Spleen (tissue), 11 donors: ENCODE results near the gene PLD5. TPM values are rescaled to one million over a fixed set of nuclear protein-coding genes. Genes with fewer than 3 reads are reported as not detected.

Experiments used
- DNase-seq: peaks from one replicate; pipeline ENCODE4 v3.0.0-alpha.2; 2020
- H3K27ac ChIP-seq, 8 donors: fragments of 200-600 bp; sonication (generic) in 7 of 8; 1 replicate in 4 of 8; 2 replicates in 4 of 8; pipeline versions ENCODE4 v1.5.0 to v1.8.0; 2016 to 2021; ENCODE audit warnings: inconsistent platforms in 4 of 8, mild to moderate bottlenecking in 4 of 8, moderate library complexity in 1 of 8
- H3K27me3 ChIP-seq, 7 donors: fragments of 200-600 bp; sonication (generic) in 6 of 7; replicated peaks in 1 of 7; 1 replicate in 4 of 7; 2 replicates in 3 of 7; pipeline versions ENCODE4 v1.5.0 to v1.8.0; 2016 to 2021; ENCODE audit warnings: inconsistent platforms in 3 of 7, mild to moderate bottlenecking in 1 of 7
- H3K36me3 ChIP-seq, 6 donors: fragments of 200-600 bp; sonication (generic) in 5 of 6; 1 replicate in 4 of 6; 2 replicates in 2 of 6; pipeline versions ENCODE4 v1.5.0 to v1.8.0; 2016 to 2021; ENCODE audit warnings: inconsistent platforms in 2 of 6
- H3K4me1 ChIP-seq, 6 donors: fragments of 200-600 bp; sonication (generic) in 5 of 6; 1 replicate in 3 of 6; 2 replicates in 3 of 6; pipeline versions ENCODE4 v1.5.0 to v1.8.0; 2016 to 2021; ENCODE audit warnings: inconsistent platforms in 3 of 6
- H3K4me3 ChIP-seq, 8 donors: fragments of 200-600 bp; sonication (generic) in 7 of 8; 1 replicate in 4 of 8; 2 replicates in 4 of 8; pipeline versions ENCODE4 v1.5.0 to v1.8.0; 2016 to 2021; ENCODE audit warnings: inconsistent platforms in 4 of 8, mild to moderate bottlenecking in 4 of 8, moderate library complexity in 2 of 8
- H3K9me3 ChIP-seq, 8 donors: fragments of 200-600 bp; sonication (generic) in 7 of 8; 1 replicate in 4 of 8; 2 replicates in 4 of 8; pipeline versions ENCODE4 v1.5.0 to v1.8.0; 2016 to 2021; ENCODE audit warnings: inconsistent platforms in 4 of 8
- POLR2A ChIP-seq, 3 donors: fragments of 450-650 bp; IDR thresholded peaks; one replicate each; pipeline ENCODE4 v1.5.1; 2017; ENCODE audit warnings: antibody characterized with exemption in 3 of 3, mild to moderate bottlenecking in 1 of 3
- POLR2AphosphoS5 ChIP-seq, 3 donors: sonication (generic); formaldehyde crosslinking; IDR thresholded peaks; one replicate each; pipeline ENCODE4 v1.5.1; 2017; ENCODE audit warnings: antibody characterized with exemption in 3 of 3
- WGBS, 5 donors: extraction: QIAGEN DNeasy Blood & Tissue Kit in 3 of 5; methylation state at CpG; one replicate each; pipeline versions ENCODE4 v1.1.5 to v1.1.7; 2013 to 2018; 5-methylcytosine and 5-hydroxymethylcytosine counted together
- intact Hi-C: fragments of 100-400 bp; cut with DNase I; formaldehyde crosslinking; loops from one replicate; pipeline ENCODE4 v1.15.0; 2023; ENCODE audit warnings: low total_unique reads
- polyA plus RNA-seq, 3 donors: library from polyadenylated mRNA; stranded (reverse); fragments of 200-250 nt; gene quantifications; one replicate each; pipeline ENCODE4 v1.2.1, GENCODE V29; 2013
- total RNA-seq, 7 donors: library from RNA; depleted of rRNA in 3 of 7; stranded (reverse); fragments of >200 nt in 3 of 7; fragmentation: NEBNext Ultra II Directional in 4 of 7; extraction: Animal tissue kit (Norgen Biotek cat#: 25700) in 4 of 7; gene quantifications; one replicate each; pipeline versions ENCODE4 v1.1.0 to v1.2.1, GENCODE V29; 2016 to 2021
- TF ChIP-seq, protein P1 (sequence below), 11 experiments: fragments of 200-600 bp in 7 of 11; fragments of 450-650 bp in 4 of 11; sonication (generic) in 4 of 11; IDR thresholded peaks in 8 of 11; conservative IDR thresholded peaks in 3 of 11; 1 replicate in 7 of 11; 2 replicates in 4 of 11; pipeline versions ENCODE4 v1.4.0 to v1.8.0; 2016 to 2021; ENCODE audit warnings: antibody characterized with exemption in 11 of 11, inconsistent platforms in 4 of 11, mild to moderate bottlenecking in 1 of 11
- donor health status: healthy with polysubstance abuse.
- donor health status: DM: no; HTN: no; CAD: no; lungs with moderate emphysema.
- donor health status: DM: no; HTN: no; CAD: no.
- donor health status: Bipolar disorder and iron deficiency.
- donor health status: healthy.
- donor health status: DM: no; HTN: no; CAD: no.
- donor health status: DM: yes; HTN: yes; CAD: no.

PLD5 gene
- total and polyA plus RNA-seq, 10 donors, result 0.17 to 1.0 (median 0.44) TPM; not detected in 1

GRCh38 chr1:242534753-242535152, 10.3 kb upstream of the PLD5 start:
- Histone ChIP-seq H3K27ac (no peak overlapping the region), H3K4me1 (no peaks in the 10 kb centered on the region), H3K27me3 (peaks cover 0 to 4% (median 0%) of the 10 kb centered on the region in 7 donors), H3K9me3 (peaks cover 0 to 5% (median 0%) of the 10 kb centered on the region in 8 donors), H3K36me3 (no peaks in the 10 kb centered on the region), H3K4me3 (no peak overlapping the region)
- no peak for DNase-seq
- intact Hi-C loops, result no loop called here
- TF ChIP-seq POLR2AphosphoS5 (IDR thresholded peaks at IDR 0.05), result no peak
- TF ChIP-seq POLR2A (IDR thresholded peaks at IDR 0.05), result no peak
- TF ChIP-seq, protein P1, sequence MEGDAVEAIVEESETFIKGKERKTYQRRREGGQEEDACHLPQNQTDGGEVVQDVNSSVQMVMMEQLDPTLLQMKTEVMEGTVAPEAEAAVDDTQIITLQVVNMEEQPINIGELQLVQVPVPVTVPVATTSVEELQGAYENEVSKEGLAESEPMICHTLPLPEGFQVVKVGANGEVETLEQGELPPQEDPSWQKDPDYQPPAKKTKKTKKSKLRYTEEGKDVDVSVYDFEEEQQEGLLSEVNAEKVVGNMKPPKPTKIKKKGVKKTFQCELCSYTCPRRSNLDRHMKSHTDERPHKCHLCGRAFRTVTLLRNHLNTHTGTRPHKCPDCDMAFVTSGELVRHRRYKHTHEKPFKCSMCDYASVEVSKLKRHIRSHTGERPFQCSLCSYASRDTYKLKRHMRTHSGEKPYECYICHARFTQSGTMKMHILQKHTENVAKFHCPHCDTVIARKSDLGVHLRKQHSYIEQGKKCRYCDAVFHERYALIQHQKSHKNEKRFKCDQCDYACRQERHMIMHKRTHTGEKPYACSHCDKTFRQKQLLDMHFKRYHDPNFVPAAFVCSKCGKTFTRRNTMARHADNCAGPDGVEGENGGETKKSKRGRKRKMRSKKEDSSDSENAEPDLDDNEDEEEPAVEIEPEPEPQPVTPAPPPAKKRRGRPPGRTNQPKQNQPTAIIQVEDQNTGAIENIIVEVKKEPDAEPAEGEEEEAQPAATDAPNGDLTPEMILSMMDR (IDR thresholded peaks at IDR 0.05 in 8 of 11, conservative IDR thresholded peaks at IDR 0.05 in 3 of 11), result no peak
- WGBS, 5 donors, result 83 to 100% (median 89%) methylated on average over 1 of the region's 1 CpG

DNA sequence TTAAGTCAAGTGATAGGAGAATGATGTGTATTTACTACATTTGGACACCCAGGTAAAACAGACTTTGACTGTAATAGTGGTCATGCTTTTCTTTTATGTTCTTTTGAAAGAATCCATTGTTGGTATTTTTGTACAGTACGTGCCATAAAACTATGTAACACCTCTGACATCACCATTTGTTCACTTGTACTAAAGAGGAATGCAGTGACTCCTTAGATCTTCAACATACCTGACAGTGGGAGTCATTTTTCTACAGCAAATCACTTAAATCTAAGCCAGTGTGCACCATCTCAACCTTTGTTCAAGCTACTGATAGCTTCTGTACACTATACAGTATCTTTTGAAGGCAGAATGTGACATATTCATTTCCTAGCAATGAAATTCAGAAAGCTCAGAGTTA, 6.3 kb upstream of the PLD5 start:
- peaks cover 0 to under 1% (median 0%) of the 10 kb centered on the region in 6 donors for H3K4me1 ChIP-seq
- WGBS, 5 donors, result 64 to 77% (median 71%) methylated on average over 1 of the region's 1 CpG
- TF ChIP-seq POLR2AphosphoS5 (IDR thresholded peaks at IDR 0.05), result no peak
- TF ChIP-seq, protein P1 (IDR thresholded peaks at IDR 0.05 in 8 of 11, conservative IDR thresholded peaks at IDR 0.05 in 3 of 11), result no peak
- no peak for TF ChIP-seq POLR2A (IDR thresholded peaks at IDR 0.05)
- no peak for DNase-seq
- H3K27ac ChIP-seq, result no peak overlapping the region
- no peaks in the 10 kb centered on the region for H3K9me3 ChIP-seq
- H3K27me3 ChIP-seq, result peaks cover 0 to 26% (median 11%) of the 10 kb centered on the region in 7 donors
- no peaks in the 10 kb centered on the region for H3K36me3 ChIP-seq
- H3K4me3 ChIP-seq, result no peak overlapping the region
- intact Hi-C loops, result no loop called here

DNA sequence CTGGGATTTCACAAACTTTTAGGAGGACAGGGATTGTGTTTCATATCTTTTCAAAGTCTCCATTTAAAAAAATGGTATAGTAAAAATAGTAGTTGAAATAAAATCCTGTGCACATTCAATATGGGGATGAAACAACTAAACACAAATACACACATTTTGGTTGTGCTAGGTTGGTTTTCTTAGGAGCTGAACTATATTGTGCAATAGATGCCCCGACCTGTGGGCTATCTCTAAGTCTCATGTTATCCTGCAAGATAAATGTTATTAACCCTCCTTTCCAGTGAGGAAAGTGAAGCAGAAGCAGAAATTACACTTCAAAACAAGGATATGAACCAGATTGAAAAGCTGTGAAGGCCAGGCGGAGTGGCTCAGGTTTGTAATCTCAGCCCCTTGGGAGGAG, 1.3 kb upstream of the PLD5 start:
- H3K27me3 ChIP-seq, result peaks cover 0 to 65% (median 42%) of the 10 kb centered on the region in 7 donors
- no peak for DNase-seq
- no peak overlapping the region for H3K27ac ChIP-seq
- H3K9me3 ChIP-seq, result no peaks in the 10 kb centered on the region
- intact Hi-C loops, result no loop called here
- no peak overlapping the region for H3K4me3 ChIP-seq
- 68 to 78% (median 76%) methylated on average over 2 of the region's 2 CpGs for WGBS, 5 donors
- H3K4me1 ChIP-seq, result peaks cover 8 to 32% (median 19%) of the 10 kb centered on the region in 6 donors
- TF ChIP-seq, protein P1 (IDR thresholded peaks at IDR 0.05 in 8 of 11, conservative IDR thresholded peaks at IDR 0.05 in 3 of 11), result no peak
- TF ChIP-seq POLR2AphosphoS5 (IDR thresholded peaks at IDR 0.05), result no peak
- no peak for TF ChIP-seq POLR2A (IDR thresholded peaks at IDR 0.05)
- no peaks in the 10 kb centered on the region for H3K36me3 ChIP-seq

DNA sequence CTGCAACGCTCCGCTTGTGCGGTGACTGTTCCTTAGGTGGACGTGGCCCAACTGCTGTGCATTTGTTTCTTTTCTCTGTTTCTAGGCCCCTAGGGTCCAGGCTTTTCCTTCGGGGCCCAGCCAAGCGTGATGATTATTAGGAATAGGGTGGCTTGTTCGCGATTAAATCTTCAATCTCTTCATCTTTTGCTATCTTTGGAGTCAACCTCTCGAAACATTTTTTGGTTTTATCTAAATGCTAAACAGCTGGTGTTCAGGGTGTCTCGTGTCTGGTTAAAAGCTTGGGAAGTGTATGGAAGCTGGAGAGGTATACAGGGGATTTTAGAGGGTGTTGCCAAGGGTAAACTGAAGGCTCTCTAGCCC, 844 bp upstream of the PLD5 start:
- intact Hi-C loops, result no loop called here
- DNase-seq, result no peak
- no peaks in the 10 kb centered on the region for H3K9me3 ChIP-seq
- H3K36me3 ChIP-seq, result no peaks in the 10 kb centered on the region
- WGBS, 5 donors, result 9 to 13% (median 11%) methylated on average over 10 of the region's 10 CpGs
- TF ChIP-seq POLR2A (IDR thresholded peaks at IDR 0.05) (no peak), POLR2AphosphoS5 (IDR thresholded peaks at IDR 0.05) (no peak)
- TF ChIP-seq, protein P1 (IDR thresholded peaks at IDR 0.05 in 8 of 11, conservative IDR thresholded peaks at IDR 0.05 in 3 of 11), result no peak
- peaks cover 8 to 32% (median 19%) of the 10 kb centered on the region in 6 donors for H3K4me1 ChIP-seq
- H3K4me3 ChIP-seq, result peak overlapping the region in 6 of 8 donors; percentile 17 to 69 (median 41)
- H3K27me3 ChIP-seq, result peaks cover 0 to 70% (median 42%) of the 10 kb centered on the region in 7 donors
- H3K27ac ChIP-seq, result no peak overlapping the region
